Thyroid gland (tissue), 4 donors: Measurements from ENCODE around the gene CMKLR1.

Experiments used
- CTCF ChIP-seq, 6 experiments: fragments of 200-600 bp in 3 of 6; fragments of 450-650 bp in 3 of 6; sonication (generic) in 3 of 6; IDR thresholded peaks; one replicate each; pipeline ENCODE4 v1.5.1; 2016 to 2019; ENCODE audit warnings: antibody characterized with exemption in 6 of 6, mild to moderate bottlenecking in 2 of 6, inconsistent platforms in 1 of 6, moderate library complexity in 1 of 6
- POLR2A ChIP-seq, 2 donors: fragments of 450-650 bp; IDR thresholded peaks; one replicate each; pipeline ENCODE4 v1.6.1; 2017; ENCODE audit warnings: antibody characterized with exemption in 2 of 2, mild to moderate bottlenecking in 2 of 2, moderate library complexity in 1 of 2

DNA sequence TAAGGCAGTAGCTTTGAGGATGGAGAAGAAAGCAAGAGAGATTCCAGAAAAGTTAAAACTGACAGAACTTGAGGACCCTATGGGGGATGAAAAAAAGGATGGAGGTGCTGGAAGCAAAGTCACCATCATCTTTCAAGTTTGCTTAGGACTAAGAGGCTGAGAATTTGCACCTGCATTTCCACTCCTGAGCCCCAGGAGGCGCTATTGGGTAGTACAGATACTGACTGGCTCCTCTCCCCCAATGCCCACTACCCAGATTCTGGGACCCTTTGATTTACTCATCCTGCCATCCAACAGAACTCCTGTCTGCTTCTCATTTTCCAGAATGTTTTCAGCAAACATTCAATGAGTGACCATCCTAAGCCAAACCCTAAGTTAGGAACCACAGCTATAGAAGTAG lies 34.0 kb upstream of the CMKLR1 start:
- no peak for TF ChIP-seq CTCF (IDR thresholded peaks at IDR 0.05)
- TF ChIP-seq POLR2A (IDR thresholded peaks at IDR 0.05): no peak
